Measurements from ENCODE around the gene KLHL15. TPM values are rescaled to one million over a fixed set of nuclear protein-coding genes. Genes with fewer than 3 reads are reported as not detected.
"Not testable (repeated sequence)": the region's sequence is repeated elsewhere in the genome, so short reads cannot be mapped to it uniquely, and the experiment has no call there.

The KLHL15 gene, protein sequence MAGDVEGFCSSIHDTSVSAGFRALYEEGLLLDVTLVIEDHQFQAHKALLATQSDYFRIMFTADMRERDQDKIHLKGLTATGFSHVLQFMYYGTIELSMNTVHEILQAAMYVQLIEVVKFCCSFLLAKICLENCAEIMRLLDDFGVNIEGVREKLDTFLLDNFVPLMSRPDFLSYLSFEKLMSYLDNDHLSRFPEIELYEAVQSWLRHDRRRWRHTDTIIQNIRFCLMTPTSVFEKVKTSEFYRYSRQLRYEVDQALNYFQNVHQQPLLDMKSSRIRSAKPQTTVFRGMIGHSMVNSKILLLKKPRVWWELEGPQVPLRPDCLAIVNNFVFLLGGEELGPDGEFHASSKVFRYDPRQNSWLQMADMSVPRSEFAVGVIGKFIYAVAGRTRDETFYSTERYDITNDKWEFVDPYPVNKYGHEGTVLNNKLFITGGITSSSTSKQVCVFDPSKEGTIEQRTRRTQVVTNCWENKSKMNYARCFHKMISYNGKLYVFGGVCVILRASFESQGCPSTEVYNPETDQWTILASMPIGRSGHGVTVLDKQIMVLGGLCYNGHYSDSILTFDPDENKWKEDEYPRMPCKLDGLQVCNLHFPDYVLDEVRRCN
- polyA plus RNA-seq (2013, experiment 1 of 2) = 4.0 TPM
- 4.0 TPM for polyA plus RNA-seq (2013, experiment 2 of 2)

DNA sequence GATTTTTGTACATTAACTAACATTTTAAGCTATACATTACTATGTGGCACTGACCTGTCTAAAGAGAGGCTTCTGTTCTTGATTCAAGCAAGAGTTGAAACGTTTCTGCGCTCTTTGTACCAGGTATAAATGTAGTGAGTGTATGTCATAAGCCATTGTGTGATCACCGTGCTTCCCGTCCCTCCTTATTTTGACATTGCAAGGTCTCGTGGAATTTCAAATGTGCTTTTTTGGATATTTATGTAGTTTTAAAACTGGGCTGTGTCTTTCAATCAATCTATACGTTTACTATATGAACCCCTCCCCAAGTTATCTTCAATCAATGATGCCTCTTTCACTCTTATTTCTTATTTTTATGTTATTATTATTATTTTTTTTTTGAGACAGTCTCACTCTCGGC, at the start of gene KLHL15:
TSS of gene KLHL15 (minus strand) at position 101 of the 400 bp plus-strand sequence. CDS start 20,493 bp downstream, outside the sequence.
- peaks cover 6% of the 10 kb centered on the region for H3K36me3 ChIP-seq (ENCODE audit: control insufficient read depth, insufficient read depth, low read length)
- H3K4me1 ChIP-seq (ENCODE audit: control insufficient read depth, insufficient read depth, low read length, poor library complexity, severe bottlenecking) = no peaks in the 10 kb centered on the region
- H3K27ac ChIP-seq (ENCODE audit: low read depth, low read length, severe bottlenecking) = peak within 1 kb of the TSS; percentile 98
- 92 to 100% methylated on average over 2 of the region's 7 CpGs for WGBS, 2 experiments (ENCODE audit: insufficient coverage in 2 of 2)
- peak within 1 kb of the TSS; percentile 42 for H3K4me3 ChIP-seq (ENCODE audit: extremely low read depth, insufficient read depth, low read length, poor library complexity, severe bottlenecking)
- no peaks in the 10 kb centered on the region for H3K9me3 ChIP-seq (ENCODE audit: control insufficient read depth, low read length)

DNA sequence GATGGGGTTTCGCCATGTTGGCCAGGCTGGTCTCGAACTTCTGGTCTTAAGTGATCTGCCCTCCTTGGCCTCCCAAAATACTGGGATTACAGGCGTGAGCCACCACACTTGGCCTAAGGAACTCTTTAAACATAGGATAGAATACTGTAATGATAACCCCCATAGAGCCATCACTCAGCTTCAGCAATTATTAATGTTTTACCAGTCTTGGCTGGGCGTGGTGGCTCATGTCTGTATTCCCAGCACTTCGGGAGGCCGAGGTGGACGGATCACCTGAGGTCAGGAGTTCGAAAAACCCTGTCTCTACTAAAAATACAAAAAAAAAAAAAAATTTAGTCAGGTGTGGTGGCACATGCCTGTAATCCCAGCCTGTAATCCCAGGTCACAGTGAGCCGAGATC, 42.9 kb upstream of the KLHL15 start:
- no peak overlapping the region for H3K27ac ChIP-seq (ENCODE audit: low read depth, low read length, severe bottlenecking)
- no peaks in the 10 kb centered on the region for H3K4me1 ChIP-seq (ENCODE audit: control insufficient read depth, insufficient read depth, low read length, poor library complexity, severe bottlenecking)
- peaks cover 63% of the 10 kb centered on the region for H3K36me3 ChIP-seq (ENCODE audit: control insufficient read depth, insufficient read depth, low read length)
- no peak overlapping the region for H3K4me3 ChIP-seq (ENCODE audit: extremely low read depth, insufficient read depth, low read length, poor library complexity, severe bottlenecking)
- H3K9me3 ChIP-seq (ENCODE audit: control insufficient read depth, low read length) = no peaks in the 10 kb centered on the region
- no CpG with 5 or more reads among the region's 9 CpGs for WGBS, 2 experiments (ENCODE audit: insufficient coverage in 2 of 2)

DNA sequence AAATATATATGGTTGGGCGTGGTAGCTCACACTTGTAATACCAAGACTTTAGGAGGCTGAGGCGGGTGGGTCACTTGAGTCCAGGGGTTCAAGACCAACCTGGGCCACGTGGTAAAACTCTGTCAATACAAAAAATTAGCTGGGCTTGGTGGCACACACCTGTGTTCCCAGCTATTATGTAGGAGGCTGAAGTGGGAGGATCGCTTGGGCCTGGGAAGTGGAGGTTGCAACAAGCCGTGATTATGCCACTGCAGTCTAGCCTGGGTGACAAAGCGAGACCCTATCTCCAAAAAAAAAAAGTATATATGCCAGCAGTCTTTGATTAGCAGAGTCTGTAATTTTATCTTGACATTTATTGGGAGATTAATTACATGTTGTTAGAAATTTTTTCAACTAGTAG, 36.5 kb upstream of the KLHL15 start:
- 83 to 100% methylated on average over 2 of the region's 6 CpGs for whole genome bisulfite sequencing, 2 experiments (ENCODE audit: insufficient coverage in 2 of 2)
- H3K27ac ChIP-seq (ENCODE audit: low read depth, low read length, severe bottlenecking) = no peak overlapping the region
- H3K9me3 ChIP-seq (ENCODE audit: control insufficient read depth, low read length) = no peaks in the 10 kb centered on the region
- no peaks in the 10 kb centered on the region for H3K4me1 ChIP-seq (ENCODE audit: control insufficient read depth, insufficient read depth, low read length, poor library complexity, severe bottlenecking)
- H3K36me3 ChIP-seq (ENCODE audit: control insufficient read depth, insufficient read depth, low read length) = peaks cover 72% of the 10 kb centered on the region
- H3K4me3 ChIP-seq (ENCODE audit: extremely low read depth, insufficient read depth, low read length, poor library complexity, severe bottlenecking) = no peak overlapping the region

DNA sequence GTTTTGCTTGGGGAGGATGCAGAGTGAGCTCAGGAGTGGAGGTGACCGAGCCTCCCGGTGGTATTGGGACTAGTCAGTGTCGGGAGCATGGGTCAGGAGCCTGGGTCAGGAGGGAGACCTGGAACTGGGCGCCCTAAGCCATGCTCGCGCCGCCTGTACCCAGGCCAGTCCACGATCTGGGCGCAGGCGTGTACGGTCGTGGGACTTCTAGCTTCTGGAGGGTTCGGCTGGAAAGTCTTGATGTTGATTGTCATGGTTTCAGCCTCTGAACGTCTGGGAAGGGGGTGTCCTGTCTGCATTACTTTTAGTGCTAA, 28.0 kb upstream of the KLHL15 start:
- H3K4me3 ChIP-seq (ENCODE audit: extremely low read depth, insufficient read depth, low read length, poor library complexity, severe bottlenecking) = no peak overlapping the region

DNA sequence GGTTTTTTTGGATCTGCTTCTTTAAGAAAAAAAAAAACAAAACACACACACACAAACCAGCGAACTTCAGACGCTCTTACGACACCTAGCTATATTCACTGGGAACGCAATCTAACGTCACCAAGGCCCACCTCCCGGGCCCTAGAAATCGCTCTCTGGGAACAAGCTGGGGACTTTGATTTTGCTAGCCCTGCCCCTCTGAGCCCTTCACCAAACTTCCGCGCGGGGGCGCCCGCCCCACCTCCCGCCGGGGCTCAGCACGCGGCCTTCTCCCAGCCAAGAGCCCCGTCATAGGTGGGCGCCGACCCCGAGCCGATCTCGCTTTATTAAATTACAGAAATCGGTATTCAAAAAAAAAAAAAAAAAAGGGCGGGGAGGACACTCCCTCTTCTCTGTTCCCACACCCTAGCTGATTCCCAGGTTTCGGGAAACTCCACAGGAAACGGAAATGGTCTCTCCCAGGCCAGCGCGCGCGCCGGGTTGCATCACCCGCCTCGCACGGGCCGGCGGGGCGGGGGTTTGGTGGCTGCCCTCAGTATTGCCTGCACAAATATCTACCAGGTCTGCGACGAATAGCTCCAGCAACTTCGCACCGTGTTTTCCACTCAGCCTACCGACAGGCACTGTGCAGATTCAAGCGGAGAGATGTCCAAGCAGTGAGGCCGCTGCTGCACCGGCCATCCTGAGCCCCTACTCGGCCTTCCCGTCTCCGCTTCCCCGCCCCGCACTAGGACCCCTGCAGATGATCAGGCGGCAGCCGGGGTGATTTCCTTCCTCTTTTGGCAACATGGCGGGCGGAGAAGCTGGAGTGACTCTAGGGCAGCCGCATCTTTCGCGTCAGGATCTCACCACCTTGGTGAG, 27.4 kb upstream of the KLHL15 start, which contains the start of gene EIF2S3:
TSS of gene EIF2S3 (plus strand) at position 775 of the 861 bp plus-strand sequence. CDS start at position 788, 13 bp downstream.
- H3K9me3 ChIP-seq (ENCODE audit: control insufficient read depth, low read length) = no peaks in the 10 kb centered on the region
- peak within 1 kb of the TSS; percentile 99 for H3K27ac ChIP-seq (ENCODE audit: low read depth, low read length, severe bottlenecking)
- WGBS, 2 experiments (ENCODE audit: insufficient coverage in 2 of 2) = 0 to 1% methylated on average over 5 to 19 of the region's 57 CpGs
- H3K36me3 ChIP-seq (ENCODE audit: control insufficient read depth, insufficient read depth, low read length) = peaks cover 19% of the 10 kb centered on the region
- no peak within 1 kb of the TSS for H3K4me3 ChIP-seq (ENCODE audit: extremely low read depth, insufficient read depth, low read length, poor library complexity, severe bottlenecking)
- H3K4me1 ChIP-seq (ENCODE audit: control insufficient read depth, insufficient read depth, low read length, poor library complexity, severe bottlenecking) = no peaks in the 10 kb centered on the region

More for the DNA sequence above, 28.0 kb upstream of the KLHL15 start:
- 0 to 3% methylated on average over 3 to 8 of the region's 14 CpGs for WGBS, 2 experiments (ENCODE audit: insufficient coverage in 2 of 2)
- Histone ChIP-seq H3K36me3 (ENCODE audit: control insufficient read depth, insufficient read depth, low read length) (peaks cover 25% of the 10 kb centered on the region), H3K27ac (ENCODE audit: low read depth, low read length, severe bottlenecking) (peak overlapping the region; percentile 99), H3K4me1 (ENCODE audit: control insufficient read depth, insufficient read depth, low read length, poor library complexity, severe bottlenecking) (no peaks in the 10 kb centered on the region), H3K9me3 (ENCODE audit: control insufficient read depth, low read length) (no peaks in the 10 kb centered on the region)

DNA sequence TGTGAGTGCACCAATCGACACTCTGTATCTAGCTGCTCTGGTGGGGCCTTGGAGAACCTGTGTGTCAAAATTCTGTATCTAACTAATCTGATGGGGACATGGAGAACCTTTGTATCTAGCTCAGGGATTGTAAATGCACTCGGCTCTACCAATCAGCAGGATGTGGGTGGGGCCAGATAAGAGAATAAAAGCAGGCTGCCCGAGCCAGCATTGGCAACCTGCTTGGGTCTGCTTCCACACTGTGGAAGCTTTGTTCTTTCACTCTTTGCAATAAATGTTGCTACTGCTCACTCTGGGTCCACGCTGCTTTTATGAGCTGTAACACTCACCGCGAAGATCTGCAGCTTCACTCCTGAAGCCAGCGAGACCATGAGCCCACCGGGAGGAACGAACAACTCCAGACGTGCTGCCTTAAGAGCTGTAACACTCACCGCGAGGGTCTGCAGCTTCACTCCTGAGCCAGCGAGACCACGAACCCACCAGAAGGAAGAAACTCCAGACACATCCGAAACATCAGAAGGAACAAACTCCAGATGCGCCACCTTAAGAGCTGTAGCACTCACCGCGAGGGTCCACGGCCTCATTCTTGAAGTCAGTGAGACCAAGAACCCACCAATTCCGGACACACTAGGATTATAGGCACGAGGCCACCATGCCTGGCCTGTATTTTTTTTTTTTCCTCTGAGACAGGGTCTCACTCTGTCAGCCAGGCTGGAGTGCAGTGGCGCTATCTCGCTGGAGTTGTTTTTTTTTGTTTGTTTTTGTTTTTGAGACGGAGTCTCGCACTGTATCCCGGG, 23.7 kb upstream of the KLHL15 start:
- not testable (repeated sequence) for H3K27ac ChIP-seq (ENCODE audit: low read depth, low read length, severe bottlenecking); H3K4me1 ChIP-seq (ENCODE audit: control insufficient read depth, insufficient read depth, low read length, poor library complexity, severe bottlenecking); H3K36me3 ChIP-seq (ENCODE audit: control insufficient read depth, insufficient read depth, low read length); H3K4me3 ChIP-seq (ENCODE audit: extremely low read depth, insufficient read depth, low read length, poor library complexity, severe bottlenecking); H3K9me3 ChIP-seq (ENCODE audit: control insufficient read depth, low read length)
- WGBS, 2 experiments (ENCODE audit: insufficient coverage in 2 of 2) = 85 to 94% methylated on average over 4 to 6 of the region's 26 CpGs

DNA sequence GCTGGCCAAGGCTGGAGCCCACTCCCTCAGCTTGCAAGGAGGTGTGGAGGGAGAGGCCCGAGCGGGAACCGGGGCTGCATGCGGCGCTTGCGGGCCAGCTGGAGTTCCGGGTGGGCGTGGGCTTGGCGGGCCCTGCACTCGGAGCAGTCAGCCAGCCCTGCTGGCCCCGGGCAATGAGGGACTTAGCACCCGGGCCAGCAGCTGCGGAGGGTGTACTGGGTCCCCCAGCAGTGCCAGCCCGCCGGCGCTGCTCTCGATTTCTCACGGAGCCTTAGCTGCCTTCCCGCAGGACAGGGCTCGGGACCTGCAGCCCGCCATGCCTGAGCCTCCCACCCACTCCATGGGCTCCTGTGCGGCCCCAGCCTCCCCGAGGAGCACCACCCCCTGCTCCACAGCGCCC, 22.7 kb upstream of the KLHL15 start:
- H3K4me3 ChIP-seq (ENCODE audit: extremely low read depth, insufficient read depth, low read length, poor library complexity, severe bottlenecking); H3K4me1 ChIP-seq (ENCODE audit: control insufficient read depth, insufficient read depth, low read length, poor library complexity, severe bottlenecking); H3K36me3 ChIP-seq (ENCODE audit: control insufficient read depth, insufficient read depth, low read length); H3K9me3 ChIP-seq (ENCODE audit: control insufficient read depth, low read length); H3K27ac ChIP-seq (ENCODE audit: low read depth, low read length, severe bottlenecking): not testable (repeated sequence)
- 90 to 100% methylated on average over 2 to 3 of the region's 24 CpGs for WGBS, 2 experiments (ENCODE audit: insufficient coverage in 2 of 2)

DNA sequence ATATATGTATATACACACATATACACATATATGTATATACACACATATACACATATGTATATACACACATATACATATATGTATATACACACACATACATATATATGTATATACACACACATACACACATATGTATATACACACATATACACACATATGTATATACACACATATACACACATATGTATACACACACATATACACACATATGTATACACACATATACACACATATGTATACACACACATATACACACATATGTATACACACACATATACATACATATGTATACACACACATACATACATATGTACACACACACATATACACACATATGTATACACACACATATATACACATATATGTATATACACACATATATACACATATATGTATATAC, 19.1 kb upstream of the KLHL15 start:
- not testable (repeated sequence) for H3K4me3 ChIP-seq (ENCODE audit: extremely low read depth, insufficient read depth, low read length, poor library complexity, severe bottlenecking); H3K36me3 ChIP-seq (ENCODE audit: control insufficient read depth, insufficient read depth, low read length); H3K4me1 ChIP-seq (ENCODE audit: control insufficient read depth, insufficient read depth, low read length, poor library complexity, severe bottlenecking); H3K27ac ChIP-seq (ENCODE audit: low read depth, low read length, severe bottlenecking); H3K9me3 ChIP-seq (ENCODE audit: control insufficient read depth, low read length)

DNA sequence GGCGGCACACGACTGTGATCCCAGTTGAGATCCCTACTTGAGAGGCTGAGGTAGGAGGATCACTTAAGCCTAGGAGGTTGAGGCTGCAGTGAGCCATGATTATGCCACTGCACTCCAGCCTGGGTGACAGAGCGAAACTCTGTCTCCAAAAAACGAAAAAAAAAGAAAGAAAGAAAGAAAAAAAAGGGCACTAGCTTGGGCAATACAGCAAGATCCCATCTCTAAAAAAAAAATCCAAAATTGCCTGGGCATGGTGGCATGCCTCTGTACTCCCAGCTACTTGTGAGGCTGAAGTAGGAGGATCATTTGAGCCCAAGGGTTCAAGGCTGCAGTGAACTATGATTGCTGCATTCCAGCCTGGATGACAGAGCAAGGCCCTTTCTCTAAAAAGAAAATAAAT, 10.7 kb upstream of the KLHL15 start:
- 86 to 100% methylated on average over 2 of the region's 4 CpGs for WGBS, 2 experiments (ENCODE audit: insufficient coverage in 2 of 2)
- H3K4me3 ChIP-seq (ENCODE audit: extremely low read depth, insufficient read depth, low read length, poor library complexity, severe bottlenecking) = no peak overlapping the region

DNA sequence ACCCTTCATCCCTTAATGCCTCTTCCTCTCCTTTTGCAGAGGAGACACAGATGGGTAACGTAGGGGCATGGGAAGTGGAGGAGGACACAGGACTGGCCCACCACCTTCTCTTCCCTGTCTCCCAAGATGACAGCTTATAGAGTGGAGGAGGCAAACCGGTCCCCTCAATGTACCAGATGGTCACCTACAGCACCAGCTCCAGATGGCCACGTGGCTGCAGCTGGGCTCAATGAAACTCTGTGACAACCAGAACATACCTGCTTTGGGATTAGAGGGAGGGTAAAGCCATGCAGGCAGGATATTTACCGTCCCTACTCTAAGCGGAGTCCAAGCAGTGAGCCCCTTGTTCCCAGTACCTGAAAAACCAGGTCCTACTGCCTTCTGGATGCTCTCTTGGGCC, 7.5 kb upstream of the KLHL15 start:
- H3K4me3 ChIP-seq (ENCODE audit: extremely low read depth, insufficient read depth, low read length, poor library complexity, severe bottlenecking) = no peak overlapping the region
- no peaks in the 10 kb centered on the region for H3K9me3 ChIP-seq (ENCODE audit: control insufficient read depth, low read length)
- no peaks in the 10 kb centered on the region for H3K36me3 ChIP-seq (ENCODE audit: control insufficient read depth, insufficient read depth, low read length)
- no CpG with 5 or more reads among the region's 5 CpGs for WGBS, 2 experiments (ENCODE audit: insufficient coverage in 2 of 2)
- no peak overlapping the region for H3K27ac ChIP-seq (ENCODE audit: low read depth, low read length, severe bottlenecking)
- no peaks in the 10 kb centered on the region for H3K4me1 ChIP-seq (ENCODE audit: control insufficient read depth, insufficient read depth, low read length, poor library complexity, severe bottlenecking)

More for the DNA sequence above, 10.7 kb upstream of the KLHL15 start:
- no peak overlapping the region for H3K27ac ChIP-seq (ENCODE audit: low read depth, low read length, severe bottlenecking)
- H3K36me3 ChIP-seq (ENCODE audit: control insufficient read depth, insufficient read depth, low read length) = no peaks in the 10 kb centered on the region
- no peaks in the 10 kb centered on the region for H3K9me3 ChIP-seq (ENCODE audit: control insufficient read depth, low read length)
- no peaks in the 10 kb centered on the region for H3K4me1 ChIP-seq (ENCODE audit: control insufficient read depth, insufficient read depth, low read length, poor library complexity, severe bottlenecking)

All from mesodermal cell (in vitro differentiated cells).